Osteoblast (primary cell): ENCODE data around the gene PLEKHG4B. TPM values are rescaled to one million over a fixed set of nuclear protein-coding genes. Genes with fewer than 3 reads are reported as not detected.
"Not testable (repeated sequence)": the region's sequence is repeated elsewhere in the genome, so short reads cannot be mapped to it uniquely, and the experiment has no call there.

Source experiments
- DNase-seq: peaks from one replicate; pipeline ENCODE4 v3.0.0; 2011; ENCODE audit warnings: low spot score, mixed read lengths; ENCODE audit not compliant: insufficient read length; ENCODE audit errors: missing footprints
- H2AFZ ChIP-seq: 2 replicates; pipeline ENCODE4 v1.6.0; 2011; ENCODE audit warnings: mild to moderate bottlenecking, low read length
- H3K27ac ChIP-seq: 2 replicates; pipeline ENCODE4 v1.5.1; 2011; ENCODE audit warnings: mild to moderate bottlenecking, low read depth, low read length, moderate library complexity
- H3K27me3 ChIP-seq: 2 replicates; pipeline ENCODE4 v1.6.0; 2012; ENCODE audit warnings: mild to moderate bottlenecking, control low read depth, inconsistent platforms, low read length, moderate library complexity; ENCODE audit not compliant: insufficient read depth
- H3K36me3 ChIP-seq: 2 replicates; pipeline ENCODE4 v1.5.1; 2011; ENCODE audit warnings: mild to moderate bottlenecking, low read length, control low read depth, moderate library complexity; ENCODE audit not compliant: insufficient read depth
- H3K4me1 ChIP-seq: 2 replicates; pipeline ENCODE4 v1.5.1; 2011; ENCODE audit warnings: mild to moderate bottlenecking, low read length, control low read depth, moderate library complexity; ENCODE audit not compliant: insufficient read depth
- H3K4me2 ChIP-seq: 2 replicates; pipeline ENCODE4 v1.6.0; 2011; ENCODE audit warnings: mild to moderate bottlenecking, low read length; ENCODE audit not compliant: insufficient read depth
- H3K4me3 ChIP-seq: fragments of 200-600 bp; sonication (generic); 3 replicates; pipeline ENCODE4 v1.5.1; 2012; ENCODE audit warnings: mild to moderate bottlenecking, low read length, inconsistent platforms; ENCODE audit not compliant: insufficient read depth
- H3K79me2 ChIP-seq: 2 replicates; pipeline ENCODE4 v1.6.0; 2012; ENCODE audit warnings: mild to moderate bottlenecking, low read length, control low read depth, inconsistent platforms; ENCODE audit not compliant: insufficient read depth
- H3K9me3 ChIP-seq: 2 replicates; pipeline ENCODE4 v1.5.1; 2011; ENCODE audit warnings: low read depth, low read length, control low read depth
- H4K20me1 ChIP-seq: 2 replicates; pipeline ENCODE4 v1.6.0; 2012; ENCODE audit warnings: mild to moderate bottlenecking, low read length, control low read depth; ENCODE audit not compliant: insufficient read depth
- CTCF ChIP-seq: IDR thresholded peaks from 2 replicates; pipeline ENCODE4 v1.5.1; 2011; ENCODE audit warnings: mild to moderate bottlenecking, low read depth, low read length, moderate library complexity; ENCODE audit errors: extremely low read depth
- small RNA-seq: library from RNA; depleted of rRNA; stranded (forward); fragments of <200 nt; gene quantifications from one replicate; pipeline ENCODE3, GENCODE V24; 2012
- total RNA-seq: library from RNA; depleted of rRNA; stranded (reverse); fragments of >200 nt; gene quantifications from 2 replicates; pipeline ENCODE4 v1.2.3, GENCODE V29; 2012

The PLEKHG4B gene
- total RNA-seq, 1 donor, result 0.36 TPM

- no peak overlapping the region for H3K4me3 ChIP-seq
- no peak for TF ChIP-seq CTCF
- peaks cover under 1% of the 10 kb centered on the region for H4K20me1 ChIP-seq
- DNase-seq, result no peak
- H3K9me3 ChIP-seq, result no peaks in the 10 kb centered on the region
- H3K4me2 ChIP-seq, result no peak overlapping the region
- peaks cover 54% of the 10 kb centered on the region for H3K36me3 ChIP-seq
- H3K79me2 ChIP-seq, result no peaks in the 10 kb centered on the region
- no peak overlapping the region for H3K27ac ChIP-seq
- H3K4me1 ChIP-seq, result no peaks in the 10 kb centered on the region
- H3K27me3 ChIP-seq, result no peaks in the 10 kb centered on the region
- H2AFZ ChIP-seq, result no peak overlapping the region
These were observed 142.5 kb downstream of the PLEKHG4B start for GRCh38 chr5:234450-234849.

GRCh38 chr5:235527-235926 is 143.6 kb downstream of the PLEKHG4B start:
- not testable (repeated sequence) for H3K79me2 ChIP-seq, H3K27me3 ChIP-seq, DNase-seq, H3K4me2 ChIP-seq, H4K20me1 ChIP-seq, H3K4me1 ChIP-seq, H2AFZ ChIP-seq, H3K27ac ChIP-seq, H3K9me3 ChIP-seq, H3K4me3 ChIP-seq
- peaks cover 50% of the 10 kb centered on the region for H3K36me3 ChIP-seq

- not testable (repeated sequence) for H4K20me1 ChIP-seq, H3K9me3 ChIP-seq, H3K4me3 ChIP-seq, H3K27me3 ChIP-seq, H3K27ac ChIP-seq, H3K4me1 ChIP-seq, H3K79me2 ChIP-seq, H2AFZ ChIP-seq, DNase-seq, H3K4me2 ChIP-seq
- H3K36me3 ChIP-seq, result peaks cover 56% of the 10 kb centered on the region
These were observed 146.0 kb downstream of the PLEKHG4B start for GRCh38 chr5:237931-238330.

Small RNAs within 50 kb of the gene (small RNA-seq; reads per million reads assigned to genes)
- not detected for gene RF00019

Other genes starting within 250 kb of the PLEKHG4B start
- gene LRRC14B, start 99.3 kb downstream of the PLEKHG4B start, total RNA-seq, result under 0.01 TPM in 1 of 2 replicates, not detected in the other
- 4.3 and 6.2 TPM in 2 replicates for gene CCDC127, start 126.0 kb downstream of the PLEKHG4B start, total RNA-seq
- gene SDHA, start 126.2 kb downstream of the PLEKHG4B start, total RNA-seq, result 83.6 and 84.6 TPM in 2 replicates
- 60.1 and 71.3 TPM in 2 replicates for gene PDCD6, start 179.5 kb downstream of the PLEKHG4B start, total RNA-seq
- 52.2 and 54.6 TPM in 2 replicates for gene AHRR, start 229.5 kb downstream of the PLEKHG4B start, total RNA-seq